Measurements from ENCODE around the gene KANSL1L.

- TF ChIP-seq EZH2 (optimal IDR thresholded peaks at IDR 0.05; ENCODE audit: low read depth, low read length) (no peak), CTCF (IDR thresholded peaks at IDR 0.05; ENCODE audit: low read length) (no peak)
Measured at GRCh38 chr2:209990838-209991237, 180.4 kb downstream of the KANSL1L start.

Data from MM.1S (cell line).